GM19438 (cell line): Measurements from ENCODE around the gene CAPN10.
"Not testable (repeated sequence)": the region's sequence is repeated elsewhere in the genome, so short reads cannot be mapped to it uniquely, and the experiment has no call there.

Experiments used
- ATAC-seq: cut with Tn5 transposase; IDR thresholded peaks from one replicate; pipeline ENCODE4 v1.9.1; 2021; ENCODE audit warnings: low read depth; ENCODE audit not compliant: unreplicated experiment

CAPN10 gene

DNA sequence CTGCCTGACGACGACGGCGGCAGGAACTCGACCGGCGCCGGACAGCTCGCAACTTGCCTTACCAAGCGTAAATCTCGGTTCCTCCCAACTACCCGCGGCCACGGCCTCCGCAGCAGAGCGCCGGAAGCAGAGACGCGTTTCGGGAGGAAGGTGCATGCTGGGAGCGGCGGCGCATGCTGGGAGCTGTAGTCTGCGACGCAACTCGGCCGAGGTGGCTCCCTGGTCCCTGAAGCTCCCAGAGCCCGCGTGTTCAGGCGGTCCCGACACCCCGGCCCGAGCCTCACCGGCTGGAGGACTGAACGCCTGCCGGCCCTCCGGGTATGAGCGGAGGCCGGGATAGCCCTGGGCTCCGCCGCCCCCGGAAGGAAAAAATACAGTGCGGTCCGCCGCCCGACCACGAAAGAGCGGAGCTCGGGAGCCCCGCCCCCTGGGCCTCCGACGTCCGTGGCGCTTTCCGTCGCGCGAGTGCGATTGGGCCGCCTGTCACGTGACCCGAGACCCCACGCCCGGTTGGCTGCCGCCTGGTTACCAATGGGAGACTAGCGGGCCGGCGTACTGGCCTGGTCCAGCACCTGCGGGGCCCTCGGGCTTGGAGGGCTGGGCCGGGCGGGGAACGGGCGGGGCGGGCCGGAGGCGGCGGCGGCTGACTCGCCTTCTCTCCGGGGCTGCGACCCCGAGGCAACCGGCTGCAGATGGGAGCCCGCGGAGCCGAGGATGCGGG lies at the start of gene CAPN10:
Gene CAPN10 (plus strand): TSS at position 537 of the 721 bp plus-strand sequence. CDS start 178 bp downstream, at position 715.
- peak; percentile 51 for ATAC-seq

DNA sequence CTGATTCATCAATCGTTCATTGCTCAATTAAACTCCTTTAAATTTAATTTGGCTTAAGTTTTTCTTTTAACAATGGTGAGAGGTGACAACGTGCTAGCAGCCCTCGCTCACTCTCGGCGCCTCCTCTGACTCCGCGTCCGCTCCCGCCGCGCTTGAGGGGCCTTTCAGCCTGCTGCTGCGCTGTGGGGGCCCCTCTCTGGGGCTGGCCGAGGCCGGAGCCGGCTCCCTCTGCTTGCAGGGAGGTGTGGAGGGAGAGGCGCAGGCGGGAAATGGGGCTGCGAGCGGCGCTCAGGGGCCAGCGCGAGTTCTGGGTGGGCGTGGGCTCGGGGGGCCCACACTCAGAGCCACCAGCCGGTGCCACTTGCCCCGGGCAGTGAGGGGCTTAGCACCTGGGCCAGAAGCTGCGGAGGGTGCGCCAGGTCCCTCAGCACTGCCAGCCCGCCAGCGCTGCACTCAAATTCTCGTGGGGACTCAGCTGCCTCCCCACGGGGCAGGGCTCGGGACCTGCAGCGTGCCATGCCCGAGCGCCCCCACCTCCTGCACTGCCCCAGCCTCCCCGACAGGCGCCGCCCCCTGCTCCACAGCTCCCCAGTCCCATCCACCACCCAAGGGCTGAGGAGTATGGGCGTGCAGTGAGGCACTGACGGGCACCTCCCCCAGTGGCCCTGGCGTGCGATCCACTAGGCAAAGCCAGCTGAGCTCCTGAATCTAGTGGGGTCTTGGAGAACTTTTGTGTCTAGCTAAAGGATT lies 48.3 kb upstream of the CAPN10 start:
- no peak for ATAC-seq

GRCh38 chr2:240539101-240539500 lies 47.4 kb upstream of the CAPN10 start:
- ATAC-seq, result not testable (repeated sequence)

GRCh38 chr2:240539906-240540305 lies 46.6 kb upstream of the CAPN10 start:
- ATAC-seq, result no peak

GRCh38 chr2:240551288-240551687 lies 35.2 kb upstream of the CAPN10 start:
- no peak for ATAC-seq

GRCh38 chr2:240551811-240552210 lies 34.7 kb upstream of the CAPN10 start:
- no peak for ATAC-seq

DNA sequence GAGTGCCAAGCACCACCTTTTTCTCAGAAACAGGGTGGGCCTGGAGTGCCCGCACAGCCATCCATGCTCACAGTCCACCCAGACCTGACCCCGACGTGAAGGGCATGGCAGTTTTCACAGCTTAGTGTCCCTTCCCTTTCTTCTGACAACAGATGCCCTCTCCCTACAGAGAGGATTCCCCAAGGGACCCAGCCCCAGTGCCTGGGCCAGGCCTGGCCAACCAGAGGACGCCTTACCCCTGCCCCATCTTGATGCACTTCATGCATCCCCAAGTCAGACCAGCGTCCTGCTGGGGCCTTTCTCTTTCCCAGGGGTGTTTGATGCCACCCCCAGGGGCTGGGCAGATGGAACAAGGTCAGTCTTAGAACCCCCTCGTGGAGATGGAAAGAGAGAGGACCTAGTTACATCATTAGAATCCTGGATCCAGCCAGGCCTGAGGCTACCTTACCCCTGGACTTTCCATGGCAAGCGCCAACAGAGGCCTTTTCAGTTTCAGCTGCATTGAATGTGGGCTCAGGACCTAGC lies 32.5 kb upstream of the CAPN10 start:
- ATAC-seq, result no peak

DNA sequence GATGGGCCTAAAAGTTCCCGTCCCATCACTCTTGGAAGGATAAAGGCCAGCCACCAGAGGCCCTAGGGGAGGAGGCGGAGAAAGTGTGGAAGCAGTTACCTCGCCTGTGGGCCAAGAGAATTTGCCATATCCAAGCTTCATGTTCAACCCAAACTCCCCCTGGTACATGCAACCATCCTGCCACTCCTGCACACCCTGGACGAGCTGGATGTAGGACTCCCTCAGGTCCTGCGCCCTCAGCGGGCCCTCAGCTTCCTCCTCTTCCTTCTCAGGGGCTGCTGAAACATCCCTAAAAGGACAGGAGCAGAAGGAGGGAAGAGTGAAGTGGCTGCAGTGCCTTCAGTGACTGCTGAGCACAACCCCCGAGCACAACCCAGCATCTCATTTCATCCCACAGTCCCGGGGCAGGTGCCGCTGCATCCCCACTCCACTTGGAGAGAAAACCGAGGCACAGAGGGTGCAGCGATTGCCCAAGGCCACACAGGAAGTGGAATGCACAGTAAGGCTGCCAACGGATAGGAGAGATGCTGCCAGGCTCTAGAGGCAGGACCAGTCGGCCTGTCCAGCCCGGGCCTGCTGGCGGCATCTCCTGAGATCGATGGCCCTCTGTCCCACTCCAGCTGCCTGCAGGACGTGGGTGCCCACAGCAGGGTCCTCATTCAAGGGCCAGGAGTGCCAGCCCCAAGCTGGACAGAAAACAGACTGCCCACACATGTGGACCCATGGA lies 31.6 kb upstream of the CAPN10 start:
- ATAC-seq, result no peak

GRCh38 chr2:240555541-240556250 lies 30.8 kb upstream of the CAPN10 start:
- no peak for ATAC-seq

- no peak for ATAC-seq
These were observed 29.9 kb upstream of the CAPN10 start for GRCh38 chr2:240556553-240557100.

- ATAC-seq, result no peak
These were observed 29.3 kb upstream of the CAPN10 start for GRCh38 chr2:240557101-240557751.

- ATAC-seq, result no peak
These were observed 28.7 kb upstream of the CAPN10 start, which contains the start of gene ANKMY1 for GRCh38 chr2:240557808-240558207. TSS of gene ANKMY1 (minus strand) at chr2:240557988. CDS start at chr2:240557335, 653 bp downstream.

- ATAC-seq, result no peak
These were observed 28.2 kb upstream of the CAPN10 start for GRCh38 chr2:240558236-240558761.

DNA sequence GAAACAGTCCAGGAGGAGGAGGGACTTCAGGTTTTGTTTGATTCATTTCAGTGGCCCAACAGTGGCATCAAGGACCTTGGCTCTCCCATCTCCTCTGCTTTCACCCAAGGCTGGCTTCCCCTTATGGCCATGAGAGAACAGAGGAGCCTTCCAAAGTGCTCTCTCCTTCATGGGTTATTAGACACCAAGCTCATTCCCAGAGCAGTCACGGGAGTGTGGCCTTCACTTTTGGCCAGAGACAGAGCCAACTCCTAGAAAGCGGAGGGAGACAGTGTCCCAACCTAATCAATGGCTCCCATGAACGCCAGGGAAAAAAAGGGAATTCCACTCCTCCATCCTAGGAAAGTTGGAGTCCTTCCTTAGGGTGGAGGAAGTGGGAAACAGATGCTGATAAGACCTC lies 27.2 kb upstream of the CAPN10 start:
- no peak for ATAC-seq

DNA sequence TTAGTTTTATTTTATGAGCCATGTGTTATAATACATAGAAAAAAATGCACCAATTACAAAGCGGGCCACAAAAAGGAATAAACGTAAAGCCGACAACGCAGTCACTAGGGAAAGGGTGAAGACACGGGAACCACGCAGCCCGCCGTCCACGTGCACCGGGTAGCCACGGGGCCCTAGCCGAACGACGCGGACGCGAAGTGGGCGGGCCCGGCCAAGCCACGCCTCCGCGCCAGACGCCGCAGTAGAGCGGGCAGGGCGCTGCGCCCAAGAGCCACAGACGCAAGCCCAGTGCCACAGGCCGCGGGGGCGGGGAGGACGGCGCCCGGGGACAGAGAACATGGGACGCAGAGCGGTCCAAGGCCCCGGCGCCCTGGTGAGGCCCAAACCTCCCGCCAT lies 26.5 kb upstream of the CAPN10 start, which contains the start of gene DUSP28:
Gene DUSP28 (plus strand): TSS at position 274 of the 396 bp plus-strand sequence. CDS start 328 bp downstream, outside the sequence.
- ATAC-seq, result peak; percentile 52

DNA sequence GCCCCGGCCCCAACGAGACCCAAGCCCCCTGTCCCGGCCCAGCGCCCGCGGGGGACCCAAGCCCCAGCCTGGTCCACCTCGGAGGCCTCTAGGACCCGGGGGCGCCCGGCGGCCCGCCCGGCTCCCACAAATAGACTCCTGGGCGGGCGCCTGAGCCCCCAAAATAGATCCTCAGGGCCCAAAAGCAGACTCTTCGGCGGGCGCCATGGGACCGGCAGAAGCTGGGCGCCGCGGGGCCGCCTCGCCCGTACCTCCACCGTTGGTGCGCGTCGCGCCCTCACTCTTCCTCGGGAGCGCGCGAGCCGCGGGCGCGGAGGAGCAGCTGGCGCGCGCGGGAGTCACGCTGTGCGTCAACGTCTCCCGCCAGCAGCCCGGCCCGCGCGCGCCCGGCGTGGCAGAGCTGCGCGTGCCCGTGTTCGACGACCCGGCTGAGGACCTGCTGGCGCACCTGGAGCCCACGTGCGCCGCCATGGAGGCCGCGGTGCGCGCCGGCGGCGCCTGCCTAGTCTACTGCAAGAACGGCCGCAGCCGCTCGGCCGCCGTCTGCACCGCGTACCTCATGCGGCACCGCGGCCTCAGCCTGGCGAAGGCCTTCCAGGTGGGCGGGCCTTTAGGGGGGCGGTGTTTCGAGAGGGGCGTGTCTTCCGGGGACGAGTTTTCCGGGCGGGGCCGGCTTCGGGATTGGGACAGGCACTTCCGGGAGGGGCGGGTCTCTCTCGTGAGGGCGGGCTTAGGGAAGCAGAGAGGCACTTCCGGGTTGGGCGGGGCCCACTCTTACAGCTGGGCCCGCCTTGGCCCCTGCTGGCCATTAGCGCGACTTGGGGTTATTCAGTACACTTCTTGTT lies 25.8 kb upstream of the CAPN10 start:
- ATAC-seq, result peak; percentile 52

DNA sequence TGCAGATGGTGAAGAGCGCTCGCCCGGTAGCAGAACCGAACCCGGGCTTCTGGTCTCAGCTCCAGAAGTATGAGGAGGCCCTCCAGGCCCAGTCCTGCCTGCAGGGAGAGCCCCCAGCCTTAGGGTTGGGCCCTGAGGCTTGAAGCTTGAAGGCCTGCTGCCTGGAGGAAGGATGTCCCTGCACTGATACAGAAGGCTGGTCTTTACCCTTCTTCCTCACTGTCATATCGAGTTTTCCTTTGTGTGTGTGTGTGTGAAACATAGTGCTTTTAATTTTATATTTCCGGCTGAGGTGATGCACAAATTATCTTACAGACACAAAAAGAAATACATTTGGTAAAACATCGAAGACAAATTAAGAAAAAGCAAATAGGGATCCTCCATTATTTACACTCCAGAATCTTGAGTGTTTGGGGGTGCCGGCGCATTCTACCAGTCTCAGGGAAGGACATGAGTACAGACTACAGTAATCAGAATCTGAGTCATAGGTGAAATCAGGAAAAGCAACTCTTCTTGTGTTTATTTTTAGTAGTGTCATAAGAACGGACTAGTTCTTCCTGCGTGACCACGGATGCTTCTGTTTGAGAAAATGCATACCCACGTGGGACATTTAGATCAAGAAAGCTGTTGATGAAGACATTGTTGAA lies 25.1 kb upstream of the CAPN10 start:
- no peak for ATAC-seq

GRCh38 chr2:240563231-240563630 lies 23.3 kb upstream of the CAPN10 start:
- ATAC-seq, result not testable (repeated sequence)
